OCI-LY3 (cell line): ENCODE data around the gene ASTN2.

Experiments
- H2AFZ ChIP-seq: fragments of 200-600, 300-600 bp; shearing (Covaris generic); 2 replicates; pipeline ENCODE4 v1.6.0; 2014; ENCODE audit warnings: antibody characterized with exemption, low read depth, low read length
- H3K27ac ChIP-seq: fragments of 200-600, 300-600 bp; sonication (generic); 2 replicates; pipeline ENCODE4 v1.5.1; 2014; ENCODE audit warnings: mild to moderate bottlenecking, low read length, moderate library complexity, mixed read lengths
- H3K27me3 ChIP-seq: fragments of 200-600, 300-600 bp; sonication (generic); 2 replicates; pipeline ENCODE4 v1.6.1; 2014; ENCODE audit warnings: low read depth, low read length, mixed read lengths
- H3K36me3 ChIP-seq: fragments of 200-600, 300-600 bp; sonication (generic); replicated peaks from 2 replicates; pipeline ENCODE3; 2014; ENCODE audit warnings: low read depth, low read length, mixed read lengths
- H3K4me1 ChIP-seq: fragments of 300-600, 200-600 bp; sonication (generic); 2 replicates; pipeline ENCODE4 v1.6.1; 2014; ENCODE audit warnings: low read length, mixed read lengths
- H3K4me2 ChIP-seq: fragments of 200-600, 300-600 bp; sonication (generic); 2 replicates; pipeline ENCODE4 v1.6.1; 2014; ENCODE audit warnings: low read length, mixed read lengths
- H3K4me3 ChIP-seq: fragments of 300-600, 200-600 bp; sonication (generic); 2 replicates; pipeline ENCODE4 v1.5.1; 2014; ENCODE audit warnings: antibody characterized with exemption, mild to moderate bottlenecking, low read length, moderate library complexity
- H3K79me2 ChIP-seq: fragments of 300-600, 200-600 bp; shearing (Covaris generic); 2 replicates; pipeline ENCODE4 v1.6.1; 2014; ENCODE audit warnings: mild to moderate bottlenecking, low read length, mixed read lengths
- H3K9ac ChIP-seq: fragments of 300-600, 200-600 bp; shearing (Covaris generic); 2 replicates; pipeline ENCODE4 v1.6.0; 2014; ENCODE audit warnings: mild to moderate bottlenecking, low read length, moderate library complexity
- H3K9me3 ChIP-seq: fragments of 200-600, 300-600 bp; shearing (Covaris generic); 2 replicates; pipeline ENCODE4 v1.6.1; 2014; ENCODE audit warnings: low read length, mixed read lengths; ENCODE audit not compliant: insufficient read depth
- H4K20me1 ChIP-seq: fragments of 200-600, 300-600 bp; sonication (generic); 2 replicates; pipeline ENCODE4 v1.6.1; 2016; ENCODE audit warnings: low read length, mixed read lengths; ENCODE audit not compliant: insufficient read depth
- CTCF ChIP-seq: fragments of 200-600, 300-600 bp; sonication (generic); IDR thresholded peaks from 2 replicates; pipeline ENCODE4 v1.5.1; 2014; ENCODE audit warnings: antibody characterized with exemption, low read length, low read depth
- EZH2phosphoT487 ChIP-seq: fragments of 200-600 bp; shearing (Covaris generic); IDR thresholded peaks from 2 replicates; pipeline ENCODE4 v1.6.1; 2018; ENCODE audit warnings: antibody characterized with exemption, mixed run types, low read depth

ASTN2 gene

DNA sequence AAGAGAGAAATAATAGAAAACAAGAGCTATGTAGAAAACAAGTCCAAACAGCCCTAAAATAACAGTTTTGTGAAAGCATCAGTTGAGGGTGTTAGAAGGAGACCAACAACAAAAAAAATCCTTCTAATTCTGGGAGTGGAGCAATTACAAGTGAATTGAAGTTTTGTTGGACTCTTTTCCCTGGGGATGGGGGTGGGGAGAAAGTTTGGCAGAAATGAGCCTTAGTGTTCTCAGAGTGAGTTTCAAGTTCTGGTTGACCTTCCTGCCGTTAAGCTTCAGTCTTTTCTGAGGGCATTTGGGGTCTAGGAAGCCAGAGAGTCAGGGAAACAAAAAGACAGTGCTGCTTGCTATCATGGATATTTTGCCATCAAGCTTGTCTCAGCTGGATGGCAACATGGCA lies 834.0 kb downstream of the ASTN2 start:
- Histone ChIP-seq H3K79me2 (no peaks in the 10 kb centered on the region), H3K27me3 (no peaks in the 10 kb centered on the region), H3K4me3 (no peak overlapping the region), H3K27ac (no peak overlapping the region), H4K20me1 (no peaks in the 10 kb centered on the region), H3K9me3 (no peaks in the 10 kb centered on the region), H2AFZ (no peak overlapping the region), H3K4me1 (no peaks in the 10 kb centered on the region), H3K4me2 (no peak overlapping the region), H3K36me3 (no peaks in the 10 kb centered on the region), H3K9ac (no peak overlapping the region)
- TF ChIP-seq CTCF, result no peak
- TF ChIP-seq EZH2phosphoT487, result no peak

GRCh38 chr9:116576386-116576785 lies 838.5 kb downstream of the ASTN2 start:
- TF ChIP-seq CTCF (no peak), EZH2phosphoT487 (no peak)
- Histone ChIP-seq H3K4me2 (no peak overlapping the region), H3K9ac (no peak overlapping the region), H3K79me2 (no peaks in the 10 kb centered on the region), H2AFZ (no peak overlapping the region), H3K36me3 (no peaks in the 10 kb centered on the region), H3K9me3 (no peaks in the 10 kb centered on the region), H4K20me1 (no peaks in the 10 kb centered on the region), H3K4me3 (no peak overlapping the region), H3K4me1 (no peaks in the 10 kb centered on the region), H3K27ac (no peak overlapping the region), H3K27me3 (no peaks in the 10 kb centered on the region)

- Histone ChIP-seq H3K4me2 (no peak overlapping the region), H3K36me3 (no peaks in the 10 kb centered on the region), H3K4me3 (no peak overlapping the region), H3K4me1 (no peaks in the 10 kb centered on the region), H4K20me1 (no peaks in the 10 kb centered on the region), H3K9me3 (no peaks in the 10 kb centered on the region), H3K9ac (no peak overlapping the region), H3K79me2 (no peaks in the 10 kb centered on the region), H2AFZ (no peak overlapping the region), H3K27me3 (no peaks in the 10 kb centered on the region), H3K27ac (no peak overlapping the region)
- TF ChIP-seq CTCF, result no peak
- TF ChIP-seq EZH2phosphoT487, result no peak
Observed at GRCh38 chr9:116574027-116574679, 840.7 kb downstream of the ASTN2 start.

GRCh38 chr9:116572095-116572748 lies 842.6 kb downstream of the ASTN2 start:
- no peaks in the 10 kb centered on the region for H3K79me2 ChIP-seq
- no peaks in the 10 kb centered on the region for H3K27me3 ChIP-seq
- no peaks in the 10 kb centered on the region for H4K20me1 ChIP-seq
- TF ChIP-seq EZH2phosphoT487, result no peak
- TF ChIP-seq CTCF, result peak; percentile 92
- no peak overlapping the region; the same call in 1 of the 2 replicates for H2AFZ ChIP-seq
- no peaks in the 10 kb centered on the region for H3K36me3 ChIP-seq
- peak overlapping the region; percentile 50 for H3K4me2 ChIP-seq
- H3K27ac ChIP-seq, result no peak overlapping the region
- H3K4me1 ChIP-seq, result no peaks in the 10 kb centered on the region
- no peaks in the 10 kb centered on the region for H3K9me3 ChIP-seq
- no peak overlapping the region for H3K9ac ChIP-seq
- no peak overlapping the region for H3K4me3 ChIP-seq
